H1 (cell line): ENCODE results near the gene MCUB. TPM values are rescaled to one million over a fixed set of nuclear protein-coding genes. Genes with fewer than 3 reads are reported as not detected.

Experiments used
- BACH1 ChIP-seq: IDR thresholded peaks from 2 replicates; pipeline ENCODE4 v1.6.1; 2012; ENCODE audit warnings: low read length, improper control_type of control experiment
- KDM1A ChIP-seq: fragments of 200-600, 300-600 bp; sonication (generic); IDR thresholded peaks from 2 replicates; pipeline ENCODE4 v1.7.1; 2016; ENCODE audit warnings: mild to moderate bottlenecking, low read length, borderline replicate concordance
- NRF1 ChIP-seq: IDR thresholded peaks from 2 replicates; pipeline ENCODE4 v1.6.1; 2011; ENCODE audit warnings: mild to moderate bottlenecking, low read depth, low read length, improper control_type of control experiment
- RXRA ChIP-seq: IDR thresholded peaks from 2 replicates; pipeline ENCODE4 v1.6.1; 2011; ENCODE audit warnings: low read depth, mild to moderate bottlenecking, low read length, moderate library complexity; ENCODE audit not compliant: insufficient read depth
- polyA plus RNA-seq, 7 experiments: library from polyadenylated mRNA; depleted of rRNA in 3 of 7; stranded (reverse) in 5 of 7; unstranded in 2 of 7; fragments of >200 nt in 5 of 7; fragments of 200-250 nt in 2 of 7; gene quantifications; 1 replicate in 5 of 7; 2 replicates in 1 of 7; 4 replicates in 1 of 7; pipeline versions ENCODE4 v1.2.1 to v1.2.3, GENCODE V29; 2011 to 2013; ENCODE audit warnings: missing spikeins in 2 of 7, mixed read lengths in 2 of 7
- total RNA-seq: library from RNA; stranded (reverse); fragmentation: NEBNext Ultra II Directional; extraction: Animal tissue kit (Norgen Biotek cat#: 25700); gene quantifications from 2 replicates; pipeline ENCODE4 v1.2.1, GENCODE V29; 2021

Gene MCUB
- total and polyA plus RNA-seq, 2 of the 8 experiments (the other 6 are each of a cell fraction or from before 2014, with no cell fraction given): 15.2 to 19.4 TPM

GRCh38 chr4:109599046-109599652, 39.1 kb downstream of the MCUB start (continued):
- TF ChIP-seq RXRA (no peak), KDM1A (no peak), BACH1 (no peak), NRF1 (no peak)
